GM19328 (cell line): ENCODE measurements around the gene NPAS2.
A peak's percentile ranks its signal among the peaks of the same experiment; 100 is the strongest.

Experiments used
- ATAC-seq: cut with Tn5 transposase; IDR thresholded peaks from one replicate; pipeline ENCODE4 v1.9.1; 2021; ENCODE audit warnings: mild to moderate bottlenecking, moderate library complexity; ENCODE audit not compliant: unreplicated experiment

NPAS2 gene

DNA sequence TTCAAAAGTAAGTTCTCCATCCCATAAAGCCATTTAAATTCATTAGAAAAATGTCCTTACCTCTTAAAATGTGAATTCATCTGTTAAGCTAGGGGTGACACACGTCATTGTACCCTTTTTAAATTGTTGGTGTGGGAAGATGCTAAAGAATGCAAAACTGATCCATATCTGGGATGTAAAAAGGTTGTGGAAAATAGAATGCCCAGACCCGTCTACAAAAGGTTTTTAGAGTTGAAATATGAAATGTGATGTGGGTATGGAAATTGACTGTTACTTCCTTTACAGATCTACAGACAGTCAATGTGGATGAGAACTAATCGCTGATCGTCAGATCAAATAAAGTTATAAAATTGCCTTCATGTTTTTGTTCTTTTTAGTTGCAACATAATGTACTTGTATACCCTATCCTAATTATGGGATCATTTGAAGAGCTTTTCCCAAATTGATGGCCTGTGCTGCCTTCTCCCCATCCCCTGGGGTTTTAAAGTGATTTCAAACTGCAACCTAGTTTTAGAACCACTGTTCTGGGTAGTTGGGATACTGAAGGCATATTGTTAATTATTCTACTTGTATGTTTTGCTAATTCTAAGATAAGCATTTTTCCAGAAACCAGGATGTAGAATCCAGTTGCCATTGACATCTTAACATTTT, 186.3 kb downstream of the NPAS2 start:
- ATAC-seq: no peak

DNA sequence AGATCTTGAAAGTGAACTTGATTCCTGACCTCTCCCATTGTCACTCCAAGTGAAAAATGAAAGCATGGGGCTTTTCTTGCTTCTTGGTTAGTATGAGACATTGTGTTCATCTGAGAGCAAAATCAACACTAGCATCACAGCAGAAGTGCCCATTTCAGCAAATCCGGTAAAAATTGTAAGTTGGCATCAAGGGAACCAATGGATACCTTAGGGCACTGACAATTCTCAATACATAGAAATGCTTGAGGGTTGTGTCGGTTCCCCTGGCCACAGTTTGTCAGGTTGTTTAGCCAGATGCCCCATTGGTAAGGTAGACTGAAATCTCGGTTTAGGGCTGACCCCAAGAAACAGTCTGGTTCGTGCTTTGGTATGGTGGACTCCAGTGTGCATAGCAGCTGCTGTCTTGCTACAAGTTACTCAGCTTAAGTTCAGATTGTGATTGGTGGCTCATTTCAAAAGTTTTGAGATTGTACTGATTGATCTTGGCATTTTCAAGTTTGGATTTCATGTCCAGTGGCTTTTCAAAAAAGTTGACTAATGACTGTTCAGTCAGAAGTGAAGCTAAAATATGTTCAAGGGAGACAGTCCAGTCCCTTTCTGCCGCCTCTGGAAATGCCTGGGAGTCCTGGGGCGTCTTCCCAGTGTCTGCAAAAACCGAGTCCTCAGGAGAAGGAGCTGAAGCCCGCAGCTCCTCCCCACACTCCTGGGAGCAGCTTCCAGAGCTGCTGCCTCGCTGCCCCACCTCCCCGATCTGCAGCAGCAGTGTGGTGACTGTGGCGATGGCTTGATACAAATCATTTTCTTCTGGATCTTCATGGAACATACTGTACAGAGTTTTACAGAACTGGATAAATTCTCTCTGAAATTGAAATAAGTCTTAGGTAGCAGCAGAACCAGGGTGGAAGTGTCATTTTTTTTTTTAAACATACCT, 187.7 kb downstream of the NPAS2 start:
- ATAC-seq: no peak

DNA sequence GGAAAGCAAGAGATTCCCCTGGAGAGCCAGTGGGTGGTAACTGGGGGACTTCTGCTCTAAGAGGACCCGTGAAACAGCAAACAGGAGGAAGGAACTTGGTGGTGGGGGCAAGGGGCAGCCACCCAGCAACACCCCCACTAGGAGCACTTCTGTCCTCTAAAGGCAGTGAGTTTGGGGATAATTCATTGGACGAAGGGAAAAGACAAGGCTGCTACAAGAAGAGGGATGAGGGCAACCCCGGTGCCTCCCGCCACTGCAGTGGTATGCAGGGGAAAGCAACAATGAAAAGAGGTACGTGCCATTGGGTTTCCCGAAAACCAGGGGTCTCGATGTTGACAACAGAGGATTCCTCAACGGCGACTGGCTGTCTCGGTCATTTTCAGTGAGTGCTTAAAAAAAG, 191.2 kb downstream of the NPAS2 start:
- ATAC-seq: no peak

DNA sequence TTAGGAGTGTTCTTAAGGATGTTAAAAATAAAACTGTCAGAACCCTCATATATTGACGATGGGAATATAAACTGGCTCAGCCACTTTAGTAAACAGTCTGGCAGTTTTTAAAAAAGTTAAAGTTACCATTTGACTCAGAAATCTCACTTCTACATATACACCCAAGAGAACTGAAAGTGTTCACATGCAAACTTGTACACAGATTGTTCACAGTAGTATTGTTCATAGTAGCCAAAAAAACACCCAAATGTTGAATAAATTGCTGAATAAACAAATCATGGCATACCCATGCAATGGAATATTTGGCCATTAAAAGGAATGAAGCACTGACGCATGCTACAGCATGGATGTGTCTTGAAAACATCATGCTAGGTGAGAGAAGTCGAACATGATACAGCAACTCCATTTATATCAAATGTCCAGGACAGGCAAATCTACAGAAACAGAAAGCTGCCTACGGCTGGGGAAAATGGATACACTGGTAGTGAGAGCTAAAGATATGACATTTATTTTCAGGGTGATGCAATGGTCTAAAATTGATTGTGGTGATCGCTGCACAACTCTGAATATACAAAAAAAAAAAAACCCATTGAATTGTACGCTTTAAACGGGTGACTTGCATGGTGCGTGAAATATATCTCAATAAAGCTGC, 192.2 kb downstream of the NPAS2 start:
- ATAC-seq: peak; percentile 57

DNA sequence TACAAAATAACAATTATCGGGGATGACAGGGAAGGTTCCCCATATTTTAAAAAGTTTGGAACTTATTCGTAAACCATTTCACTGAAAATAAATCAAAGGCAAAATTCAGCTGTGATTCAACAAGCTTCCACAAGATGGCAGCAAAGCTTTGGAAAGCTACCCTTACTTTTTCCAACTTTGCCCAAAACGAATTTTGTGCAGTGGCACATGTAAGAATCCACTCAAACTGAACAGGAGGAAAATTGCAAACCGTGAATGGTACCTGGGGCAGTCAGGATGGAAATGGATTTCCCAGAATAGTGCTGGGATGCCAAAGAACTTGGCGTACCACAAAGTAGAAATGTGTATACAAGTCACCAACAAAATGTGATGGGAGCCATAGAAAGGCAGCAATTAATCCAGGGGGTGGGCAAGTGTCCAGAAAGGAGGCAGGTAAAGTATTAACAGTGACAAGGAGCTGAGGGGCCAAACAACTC, 192.8 kb downstream of the NPAS2 start:
- no peak for ATAC-seq

DNA sequence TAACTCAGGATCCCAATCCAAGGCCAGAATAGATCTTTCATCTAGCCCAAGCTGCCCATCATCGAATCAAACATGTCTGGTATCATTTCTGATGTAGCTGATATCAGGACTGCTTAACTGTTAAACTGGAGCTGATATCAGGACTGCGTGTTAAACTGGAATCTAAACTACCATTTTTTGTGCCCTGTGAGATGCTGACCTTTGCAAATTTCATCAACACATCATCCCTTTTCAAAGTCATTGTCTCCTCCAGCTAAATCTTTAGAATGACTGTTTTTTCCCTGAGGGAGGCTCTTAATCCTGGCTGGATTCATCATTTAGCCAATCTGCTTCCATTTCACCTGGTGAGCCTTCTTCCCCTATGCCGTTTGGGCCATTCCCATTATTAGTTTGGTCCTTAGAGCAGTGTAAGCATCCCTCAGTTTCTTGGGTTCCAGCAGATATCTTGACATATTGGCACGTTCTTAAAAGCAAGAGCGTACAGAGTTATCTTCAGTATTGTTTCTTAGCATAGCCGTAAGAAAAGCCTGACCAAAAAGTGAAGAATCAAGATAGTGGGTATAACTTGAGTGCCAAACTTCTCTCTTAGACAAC, 194.4 kb downstream of the NPAS2 start:
- ATAC-seq: no peak

DNA sequence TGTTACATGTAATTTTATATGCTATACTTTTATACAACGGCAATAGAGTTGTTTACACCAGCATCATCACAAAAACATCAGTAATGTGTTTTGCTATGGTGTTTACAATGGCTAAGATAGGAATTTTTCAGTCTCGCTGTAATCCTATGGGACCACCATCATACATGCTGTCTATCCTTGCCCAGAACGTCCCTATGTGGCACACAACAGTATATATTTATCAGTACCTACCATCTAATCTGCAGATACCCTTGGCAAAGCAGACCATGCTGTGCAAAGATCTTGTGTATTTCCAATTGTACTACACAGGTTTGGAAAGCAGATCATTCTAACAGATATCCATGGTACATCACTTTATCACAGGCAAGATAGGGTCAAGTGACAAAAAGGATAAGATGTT, 197.4 kb downstream of the NPAS2 start:
- no peak for ATAC-seq

DNA sequence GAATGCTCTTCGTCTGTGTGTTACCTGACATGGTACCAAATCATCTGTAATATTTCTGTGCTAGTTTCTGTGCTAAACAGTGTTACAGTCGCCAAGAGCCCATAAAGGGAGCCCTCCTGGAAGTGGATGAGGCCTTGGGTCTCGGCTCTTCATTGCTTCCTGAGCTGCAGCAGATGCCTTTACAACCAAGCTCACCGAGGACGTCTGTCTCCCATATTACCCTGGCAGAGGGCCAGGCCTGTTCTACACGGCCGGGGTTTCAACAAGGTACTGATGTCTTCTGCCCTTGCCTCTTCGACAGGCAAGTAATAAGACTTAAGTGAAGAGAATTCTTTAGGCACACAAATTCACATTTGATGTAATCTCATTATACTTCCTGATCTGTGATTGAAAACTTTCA, 199.0 kb downstream of the NPAS2 start:
- no peak for ATAC-seq

DNA sequence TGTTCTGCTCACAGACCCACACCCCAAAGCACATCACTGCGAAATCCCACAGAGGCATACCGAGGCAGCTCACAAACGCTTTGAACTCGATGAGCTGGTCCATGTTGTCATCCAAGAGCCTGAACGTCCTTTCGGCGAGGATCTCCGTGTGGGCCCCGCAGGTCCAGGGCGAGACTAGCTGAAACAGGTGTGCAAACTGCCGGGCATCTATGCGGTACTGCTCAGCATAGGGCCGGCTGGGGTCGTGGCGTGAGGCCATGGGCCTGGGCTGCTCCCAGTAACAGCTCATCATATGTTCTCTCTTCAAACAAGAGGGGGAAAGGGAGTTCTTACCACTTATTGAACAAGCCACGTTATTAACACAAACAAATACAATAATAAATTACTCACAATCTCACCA, 202.3 kb downstream of the NPAS2 start:
- ATAC-seq: no peak

DNA sequence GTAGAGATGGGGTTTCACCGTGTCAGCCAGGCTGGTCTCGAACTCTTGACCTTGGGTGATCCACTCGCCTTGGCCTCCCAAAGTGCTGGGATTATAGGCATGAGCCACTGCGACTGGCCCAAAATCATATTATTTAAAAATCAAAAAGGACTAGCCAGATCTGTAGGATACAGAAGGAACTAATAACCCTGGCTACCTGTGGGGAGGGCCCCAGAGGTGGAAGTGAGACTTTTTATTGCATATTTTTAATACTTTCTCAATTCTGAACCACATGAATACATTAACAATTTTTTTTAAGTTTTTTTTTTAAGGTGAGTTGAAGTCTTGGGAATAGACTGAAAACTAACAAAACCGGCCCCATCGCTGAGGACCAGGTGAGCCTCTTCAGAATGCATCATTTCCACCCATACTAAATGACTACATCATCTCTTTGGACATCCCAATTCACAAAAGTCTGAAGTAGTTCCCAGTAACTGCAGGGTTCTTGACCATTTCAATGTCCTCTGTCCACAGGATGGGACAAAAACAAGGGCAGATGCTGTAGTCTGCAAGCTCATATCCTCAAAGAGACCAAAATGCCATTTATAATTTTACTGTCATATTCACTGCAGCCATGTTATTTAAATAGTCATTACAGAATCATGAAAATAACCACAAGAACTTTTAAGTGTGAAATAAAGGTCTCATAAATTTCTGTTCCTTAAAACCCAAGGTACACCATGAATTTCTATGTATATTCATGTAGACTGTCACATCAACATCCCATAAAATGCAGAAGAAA, 203.6 kb downstream of the NPAS2 start:
- ATAC-seq: no peak

DNA sequence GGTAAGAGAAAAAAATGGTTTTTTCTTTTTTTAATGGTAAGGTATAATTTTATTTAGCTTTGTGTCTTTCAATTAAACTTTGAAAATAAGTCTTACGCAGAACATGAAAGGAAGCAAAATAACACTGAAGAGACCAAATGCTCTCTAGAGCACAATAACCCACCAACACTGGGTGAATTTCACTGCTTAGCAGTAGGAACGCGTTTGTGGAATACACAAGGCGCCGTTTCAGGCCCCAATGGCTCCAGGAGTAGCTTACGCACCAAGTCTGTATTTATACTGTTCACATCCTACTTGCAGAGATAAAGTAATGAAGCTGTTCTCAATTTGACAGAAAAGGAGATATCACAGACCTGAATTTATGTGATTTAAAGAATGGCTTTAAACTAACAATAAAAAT, 205.6 kb downstream of the NPAS2 start:
- no peak for ATAC-seq

DNA sequence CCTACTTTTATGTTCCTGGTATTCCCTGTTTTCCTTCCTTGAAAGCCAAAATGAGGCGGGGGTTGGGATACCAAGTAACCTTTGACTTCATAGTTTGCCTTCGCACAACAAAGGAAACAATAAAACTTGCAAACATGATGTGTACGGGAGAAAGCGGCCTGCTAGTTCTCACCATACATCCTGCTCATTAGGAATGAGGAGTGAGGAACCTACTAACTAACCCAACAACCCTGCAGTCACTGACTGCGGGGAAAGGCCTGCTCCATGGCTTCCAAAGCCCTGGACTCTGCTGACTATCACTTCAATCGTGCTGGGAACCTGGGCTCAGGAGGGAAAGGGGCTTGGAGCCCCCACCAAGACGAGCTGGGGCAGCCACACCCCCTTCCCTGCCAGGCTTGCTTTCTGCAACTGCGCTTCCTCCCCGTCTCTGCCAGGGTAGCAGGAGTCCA, 206.3 kb downstream of the NPAS2 start:
- no peak for ATAC-seq

DNA sequence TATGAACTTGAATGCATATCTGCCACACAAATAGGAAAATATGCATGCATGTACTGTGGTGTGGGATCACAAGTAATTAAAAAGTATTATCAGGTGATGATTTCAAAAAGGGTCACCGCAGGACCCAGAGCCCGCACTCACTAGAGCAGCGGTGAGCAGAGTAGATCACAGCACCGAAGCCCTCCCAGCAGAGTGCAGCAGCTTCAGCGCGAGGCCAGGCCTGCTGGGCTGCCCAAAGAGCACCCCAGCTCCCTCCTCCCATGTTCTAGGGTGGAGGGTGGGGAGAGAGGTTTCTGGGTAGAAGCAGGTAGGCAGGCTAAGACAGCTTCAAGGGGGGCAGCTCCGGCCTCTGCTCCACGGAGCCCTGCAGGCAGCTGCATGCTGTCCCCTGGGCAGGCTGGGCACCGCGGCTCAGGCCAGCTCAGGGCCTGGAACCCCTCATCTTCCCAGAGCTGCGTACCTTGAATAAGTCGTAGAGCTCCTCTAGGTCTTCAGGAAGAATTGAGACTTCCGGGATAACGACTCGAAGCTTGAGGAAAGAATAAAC, 207.1 kb downstream of the NPAS2 start:
- ATAC-seq: no peak

DNA sequence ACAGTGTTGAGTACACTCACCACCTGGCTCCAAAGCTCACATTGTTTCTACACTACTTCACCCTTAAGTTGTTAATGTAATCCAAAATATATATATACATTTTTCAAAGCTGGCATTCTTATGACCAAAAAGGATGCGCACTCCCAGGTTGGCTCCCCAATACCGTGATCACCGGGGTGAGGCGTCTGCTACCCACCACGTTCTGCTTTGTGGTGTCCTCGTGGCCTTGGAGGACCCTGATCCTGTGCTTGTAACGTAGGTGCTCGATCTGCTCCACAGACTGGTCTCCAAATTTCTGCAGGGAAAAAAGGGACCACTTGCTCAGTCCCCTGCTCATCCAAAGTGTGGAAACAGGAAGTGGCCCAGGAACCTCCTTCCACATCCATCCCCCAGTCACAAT, 207.9 kb downstream of the NPAS2 start:
- no peak for ATAC-seq

DNA sequence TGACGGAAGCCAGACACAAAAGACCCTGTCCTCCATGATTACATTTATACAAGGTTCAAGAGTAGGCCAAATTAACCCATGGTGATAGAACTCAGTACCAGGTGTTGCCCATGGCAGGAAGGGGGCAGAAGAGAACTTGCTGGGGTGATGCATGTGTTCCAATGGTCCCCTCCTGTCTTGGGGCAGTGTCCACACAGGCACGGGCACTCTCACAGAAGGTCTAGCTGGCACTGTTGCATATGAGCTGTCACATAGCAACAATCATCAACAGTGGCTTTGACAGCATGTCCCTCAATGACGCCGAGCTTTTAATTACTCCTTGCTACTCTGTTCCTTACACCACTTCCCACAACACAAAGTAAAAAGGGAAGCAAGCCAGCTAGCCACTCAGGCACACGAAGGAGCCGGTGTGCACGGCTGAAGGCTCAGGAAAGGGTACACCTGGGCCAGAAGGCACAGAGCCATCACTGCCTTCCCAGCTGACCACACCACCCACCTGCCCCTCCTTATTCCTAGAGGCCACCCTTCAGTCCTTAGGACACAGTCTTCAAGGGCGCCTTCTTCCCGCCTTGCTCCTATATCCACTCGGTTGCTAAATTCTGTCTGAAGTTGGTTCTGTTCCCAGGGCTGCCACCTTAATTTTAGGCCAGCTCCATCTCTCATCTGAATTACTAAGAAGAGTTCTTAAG, 211.1 kb downstream of the NPAS2 start:
- no peak for ATAC-seq

DNA sequence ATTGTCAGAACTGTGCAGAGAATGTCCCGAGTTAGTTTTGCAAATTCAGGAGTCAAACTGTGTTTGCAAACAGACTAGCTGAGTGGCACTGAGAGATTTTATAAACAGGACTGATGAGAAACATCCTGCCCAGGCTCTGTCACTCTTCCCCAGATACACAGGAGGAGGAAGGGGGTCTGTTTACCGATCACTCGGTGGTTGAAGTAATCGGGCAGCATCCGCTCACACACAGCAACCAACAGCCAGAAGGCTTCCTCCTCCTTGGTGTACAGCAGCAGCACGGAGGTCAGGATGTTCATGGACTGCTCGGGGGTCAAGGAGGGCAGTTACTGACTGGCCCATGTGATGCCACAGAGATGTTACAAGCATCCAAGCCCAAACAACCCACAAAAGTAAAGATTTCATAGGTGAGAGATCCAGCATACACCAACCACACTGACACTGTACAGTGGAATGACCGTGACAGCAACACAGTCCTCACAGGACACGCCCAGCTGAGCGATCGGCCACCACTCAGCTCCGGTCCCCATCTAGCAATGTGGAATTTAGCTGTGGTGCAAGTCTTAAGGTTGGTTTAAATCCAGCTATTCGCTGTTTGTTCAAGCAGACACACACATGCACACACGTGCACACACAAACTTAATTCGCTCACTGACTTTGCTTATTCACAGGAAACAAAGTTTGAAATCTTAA, 212.3 kb downstream of the NPAS2 start:
- no peak for ATAC-seq

DNA sequence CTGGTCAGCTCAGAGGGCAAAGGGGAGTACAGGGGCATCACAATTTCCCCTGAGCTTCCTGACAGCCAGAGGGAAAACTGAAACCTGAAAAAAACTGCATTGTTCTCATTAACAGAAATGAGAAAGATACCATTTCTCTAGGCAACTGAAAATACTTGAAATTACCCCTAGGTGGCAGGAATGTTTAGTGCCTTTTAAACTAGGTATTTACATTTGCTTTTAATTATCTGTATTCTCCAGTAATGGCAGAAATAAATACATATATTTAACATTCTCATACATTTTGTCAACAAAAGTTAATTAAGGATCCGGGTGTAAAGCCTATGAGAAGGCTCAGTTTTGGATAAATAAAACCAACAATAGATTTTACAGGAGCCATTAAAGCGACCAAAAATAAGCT, 216.6 kb downstream of the NPAS2 start:
- ATAC-seq: no peak

DNA sequence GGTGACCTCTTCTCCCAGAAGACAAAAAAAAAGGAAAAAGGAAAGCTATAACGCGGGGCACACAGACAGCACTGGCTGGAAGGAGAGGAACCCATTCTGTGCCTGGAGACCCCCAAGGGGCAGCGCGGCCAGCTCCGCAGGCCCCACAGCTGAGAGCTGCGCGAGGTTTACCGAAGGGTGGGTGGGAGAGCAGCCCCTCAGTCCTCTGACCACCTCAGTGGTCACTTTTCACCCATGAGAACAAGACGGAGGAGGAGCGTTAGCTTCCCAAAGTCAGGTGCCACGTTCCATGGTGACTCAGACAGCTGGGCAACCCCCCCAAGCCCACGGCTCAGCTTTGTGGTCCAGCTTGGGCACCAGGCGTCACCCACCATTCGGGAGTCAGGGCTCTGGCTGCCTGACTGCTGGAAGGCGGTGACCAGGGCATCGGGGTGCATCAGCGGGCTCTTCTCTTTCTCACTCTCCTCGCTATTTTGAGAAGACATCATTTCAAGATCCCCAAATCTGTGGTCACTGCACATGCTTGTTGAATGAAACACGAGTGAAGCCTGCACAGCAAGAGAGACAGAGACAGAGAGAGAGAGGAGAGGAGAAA, 217.3 kb downstream of the NPAS2 start:
- no peak for ATAC-seq
